ENCODE results near the gene FRMD4A. TPM values are rescaled to one million over a fixed set of nuclear protein-coding genes. Genes with fewer than 3 reads are reported as not detected.
A peak's percentile ranks its signal among the peaks of the same experiment; 100 is the strongest.

FRMD4A gene
- total RNA-seq, 2 donors from 2014 or later = 55.9 to 81.0 TPM

- DNase-seq (ENCODE audit: low spot score) (no peak), ATAC-seq (ENCODE audit: insufficient number of reproducible peaks, low FRiP score, low read depth) (no peak)
- peak overlapping the region in 1 of 2 donors; percentile 65 for H3K27ac ChIP-seq
- no peaks in the 10 kb centered on the region for H3K27me3 ChIP-seq (replicated peaks; ENCODE audit: insufficient read depth)
- H3K36me3 ChIP-seq = no peaks in the 10 kb centered on the region
- H3K4me3 ChIP-seq = peak overlapping the region; percentile 61
- TF ChIP-seq CTCF (IDR thresholded peaks at IDR 0.05) = no peak
- H3K9me3 ChIP-seq = no peaks in the 10 kb centered on the region
- peaks cover 14 to 32% of the 10 kb centered on the region in 2 donors for H3K4me1 ChIP-seq (ENCODE audit: control insufficient read depth in 1 of 2, low read depth in 2 of 2)
Measured at GRCh38 chr10:13991353-13991752, 339.4 kb downstream of the FRMD4A start.

GRCh38 chr10:13990946-13991345, 339.8 kb downstream of the FRMD4A start:
- Histone ChIP-seq H3K36me3 (no peaks in the 10 kb centered on the region), H3K27me3 (replicated peaks; ENCODE audit: insufficient read depth) (no peaks in the 10 kb centered on the region), H3K9me3 (no peaks in the 10 kb centered on the region), H3K4me3 (peak overlapping the region; percentile 61), H3K27ac (peak overlapping the region; percentile 43 to 65), H3K4me1 (ENCODE audit: control insufficient read depth in 1 of 2, low read depth in 2 of 2) (peaks cover 14 to 32% of the 10 kb centered on the region in 2 donors)
- ATAC-seq (ENCODE audit: insufficient number of reproducible peaks, low FRiP score, low read depth) = no peak
- TF ChIP-seq CTCF (IDR thresholded peaks at IDR 0.05) = no peak
- DNase-seq (ENCODE audit: low spot score) = no peak

GRCh38 chr10:13990392-13990805, 340.3 kb downstream of the FRMD4A start:
- no peaks in the 10 kb centered on the region for H3K9me3 ChIP-seq
- H3K36me3 ChIP-seq = no peaks in the 10 kb centered on the region
- peak overlapping the region; percentile 43 to 65 for H3K27ac ChIP-seq
- no peak for TF ChIP-seq CTCF (IDR thresholded peaks at IDR 0.05)
- peak overlapping the region; percentile 61 for H3K4me3 ChIP-seq
- no peaks in the 10 kb centered on the region for H3K27me3 ChIP-seq (replicated peaks; ENCODE audit: insufficient read depth)
- DNase-seq (ENCODE audit: low spot score) = no peak
- no peak for ATAC-seq (ENCODE audit: insufficient number of reproducible peaks, low FRiP score, low read depth)
- H3K4me1 ChIP-seq (ENCODE audit: control insufficient read depth in 1 of 2, low read depth in 2 of 2) = peaks cover 14 to 34% of the 10 kb centered on the region in 2 donors

GRCh38 chr10:13989616-13990015, 341.1 kb downstream of the FRMD4A start:
- ATAC-seq (ENCODE audit: insufficient number of reproducible peaks, low FRiP score, low read depth) = no peak

GRCh38 chr10:13987446-13987845, 343.3 kb downstream of the FRMD4A start:
- Histone ChIP-seq H3K4me3 (no peak overlapping the region), H3K27me3 (replicated peaks; ENCODE audit: insufficient read depth) (no peaks in the 10 kb centered on the region), H3K4me1 (ENCODE audit: control insufficient read depth in 1 of 2, low read depth in 2 of 2) (peaks cover 14 to 41% of the 10 kb centered on the region in 2 donors), H3K27ac (no peak overlapping the region), H3K9me3 (no peaks in the 10 kb centered on the region), H3K36me3 (no peaks in the 10 kb centered on the region)
- TF ChIP-seq CTCF (IDR thresholded peaks at IDR 0.05) = no peak
- DNase-seq (ENCODE audit: low spot score) (no peak), ATAC-seq (ENCODE audit: insufficient number of reproducible peaks, low FRiP score, low read depth) (no peak)

More at GRCh38 chr10:13989616-13990015, 341.1 kb downstream of the FRMD4A start:
- Histone ChIP-seq H3K27me3 (replicated peaks; ENCODE audit: insufficient read depth) (no peaks in the 10 kb centered on the region), H3K27ac (peak overlapping the region; percentile 43 to 65), H3K9me3 (no peaks in the 10 kb centered on the region), H3K4me3 (no peak overlapping the region), H3K36me3 (no peaks in the 10 kb centered on the region), H3K4me1 (ENCODE audit: control insufficient read depth in 1 of 2, low read depth in 2 of 2) (peaks cover 14 to 41% of the 10 kb centered on the region in 2 donors)
- TF ChIP-seq CTCF (IDR thresholded peaks at IDR 0.05) = no peak
- no peak for DNase-seq (ENCODE audit: low spot score)
